SK-N-SH (cell line): ENCODE data around the gene PCSK6. TPM values are rescaled to one million over a fixed set of nuclear protein-coding genes. Genes with fewer than 3 reads are reported as not detected.

Source experiments
- CTCF ChIA-PET: fragments of 300-600, 350-600 bp; formaldehyde crosslinking; extraction: SDS; loops from one replicate; lab custom pipeline; 2021; lab: Yijun Ruan, JAX
- POLR2A ChIA-PET: fragments of 350-600 bp; sonication (Branson Sonifier 250); formaldehyde crosslinking; extraction: SDS; loops from one replicate; lab custom pipeline; 2020; ENCODE audit warnings: antibody characterized with exemption, inconsistent platforms; lab: Yijun Ruan, JAX
- DNase-seq: peaks from one replicate; pipeline ENCODE4 v3.0.0; 2012
- H2AFZ ChIP-seq: fragments of 200-600 bp; sonication (generic); 2 replicates; pipeline ENCODE4 v1.8.1; 2016; ENCODE audit warnings: antibody characterized with exemption, mild to moderate bottlenecking, low read depth
- H3F3A ChIP-seq: fragments of 200-600 bp; sonication (generic); replicated peaks from 2 replicates; pipeline ENCODE3; 2016; ENCODE audit warnings: antibody characterized with exemption, mild to moderate bottlenecking; ENCODE audit not compliant: insufficient read depth
- H3K27ac ChIP-seq, 2 experiments: fragments of 200-500 bp in 1 of 2; fragments of 200-600 bp in 1 of 2; sonication (Bioruptor generic) in 1 of 2; sonication (generic), shearing (Covaris generic) in 1 of 2; 2 replicates each; pipeline versions ENCODE4 v1.5.1 to v1.6.1; 2014 to 2016; ENCODE audit warnings: low read depth in 2 of 2, inconsistent platforms in 1 of 2, low read length in 1 of 2, mild to moderate bottlenecking in 1 of 2, mixed read lengths in 1 of 2
- H3K27me3 ChIP-seq: fragments of 200-600 bp; sonication (generic), shearing (Covaris generic); 2 replicates; pipeline ENCODE4 v1.6.1; 2016; ENCODE audit warnings: mixed run types; ENCODE audit not compliant: insufficient read depth
- H3K36me3 ChIP-seq, 2 experiments: fragments of 200-500 bp in 1 of 2; fragments of 200-600 bp in 1 of 2; sonication (Bioruptor generic) in 1 of 2; sonication (generic) in 1 of 2; replicated peaks in 1 of 2; 2 replicates each; pipeline versions ENCODE3 to v1.5.1; 2014 to 2016; ENCODE audit warnings: low read length in 1 of 2, mild to moderate bottlenecking in 1 of 2; ENCODE audit not compliant: insufficient read depth in 2 of 2, control insufficient read depth in 1 of 2
- H3K4me1 ChIP-seq, 2 experiments: fragments of 200-500 bp in 1 of 2; fragments of 200-600 bp in 1 of 2; sonication (Bioruptor generic) in 1 of 2; sonication (generic), shearing (Covaris generic) in 1 of 2; 2 replicates each; pipeline versions ENCODE4 v1.5.1 to v1.6.1; 2014 to 2016; ENCODE audit warnings: low read depth in 1 of 2, low read length in 1 of 2, mixed run types in 1 of 2; ENCODE audit not compliant: insufficient read depth in 2 of 2, control insufficient read depth in 1 of 2
- H3K4me2 ChIP-seq: fragments of 200-600 bp; sonication (generic), shearing (Covaris generic); 2 replicates; pipeline ENCODE4 v1.6.1; 2017; ENCODE audit warnings: mixed run types
- H3K4me3 ChIP-seq, 2 experiments: fragments of 200-500 bp in 1 of 2; fragments of 200-600 bp in 1 of 2; sonication (Bioruptor generic) in 1 of 2; sonication (generic), shearing (Covaris generic) in 1 of 2; 2 replicates each; pipeline versions ENCODE4 v1.5.1 to v1.8.1; 2014 to 2016; ENCODE audit warnings: low read depth in 2 of 2, inconsistent platforms in 1 of 2, low read length in 1 of 2, mild to moderate bottlenecking in 1 of 2, mixed read lengths in 1 of 2, moderate library complexity in 1 of 2
- H3K79me2 ChIP-seq: fragments of 200-600 bp; sonication (generic); 2 replicates; pipeline ENCODE4 v1.8.1; 2017; ENCODE audit warnings: mild to moderate bottlenecking; ENCODE audit not compliant: insufficient read depth
- H3K9ac ChIP-seq: fragments of 200-600 bp; sonication (generic); 2 replicates; pipeline ENCODE4 v1.6.1; 2017; ENCODE audit warnings: mixed run types
- H3K9me2 ChIP-seq: fragments of 200-600 bp; sonication (generic); 2 replicates; pipeline ENCODE4 v1.6.1; 2017; ENCODE audit warnings: mixed run types
- H3K9me3 ChIP-seq: fragments of 200-600 bp; sonication (generic); 2 replicates; pipeline ENCODE4 v1.6.1; 2017; ENCODE audit warnings: mixed run types, mild to moderate bottlenecking, moderate library complexity
- H4K20me1 ChIP-seq: fragments of 200-600 bp; sonication (generic); 2 replicates; pipeline ENCODE4 v1.6.1; 2017; ENCODE audit warnings: mild to moderate bottlenecking, mixed run types; ENCODE audit not compliant: insufficient read depth
- CHD2 ChIP-seq: fragments of 150-350 bp; IDR thresholded peaks from 2 replicates; pipeline ENCODE4 v1.6.1; 2018; ENCODE audit warnings: low read length; ENCODE audit not compliant: partially characterized antibody
- EZH2phosphoT487 ChIP-seq: fragments of 200-600 bp; sonication (generic); IDR thresholded peaks from 2 replicates; pipeline ENCODE4 v1.6.1; 2017; ENCODE audit warnings: low read depth, mixed run types, mild to moderate bottlenecking, antibody characterized with exemption, moderate library complexity, borderline replicate concordance
- FOSL2 ChIP-seq: IDR thresholded peaks from 2 replicates; pipeline ENCODE4 v1.4.0; 2012; ENCODE audit warnings: low read depth, mild to moderate bottlenecking, moderate library complexity, borderline replicate concordance
- FOXJ3 ChIP-seq: sonication (generic); formaldehyde crosslinking; IDR thresholded peaks from 2 replicates; pipeline ENCODE4 v1.5.1; 2020; ENCODE audit warnings: mild to moderate bottlenecking, missing genetic modification reagents
- FOXM1 ChIP-seq: IDR thresholded peaks from 2 replicates; pipeline ENCODE4 v1.4.0; 2012; ENCODE audit warnings: low read depth, mild to moderate bottlenecking
- GATA2 ChIP-seq: sonication (generic); formaldehyde crosslinking; IDR thresholded peaks from 2 replicates; pipeline ENCODE4 v1.5.0; 2020; ENCODE audit warnings: mild to moderate bottlenecking, missing genetic modification reagents
- JUND ChIP-seq: IDR thresholded peaks from 2 replicates; pipeline ENCODE4 v1.4.0; 2012
- MXI1 ChIP-seq: IDR thresholded peaks from 2 replicates; pipeline ENCODE4 v1.6.1; 2012; ENCODE audit warnings: mild to moderate bottlenecking, low read depth, low read length, improper control_type of control experiment
- NFIC ChIP-seq: IDR thresholded peaks from 2 replicates; pipeline ENCODE4 v1.4.0; 2012; ENCODE audit warnings: borderline replicate concordance
- POLR2AphosphoS5 ChIP-seq: IDR thresholded peaks from 2 replicates; pipeline ENCODE4 v1.6.1; 2012; ENCODE audit warnings: low read depth, low read length
- RAD21 ChIP-seq: IDR thresholded peaks from 2 replicates; pipeline ENCODE4 v1.6.1; 2012; ENCODE audit warnings: mild to moderate bottlenecking, low read length
- RCOR1 ChIP-seq: fragments of 150-350 bp; IDR thresholded peaks from 2 replicates; pipeline ENCODE4 v1.6.1; 2017; ENCODE audit warnings: antibody characterized with exemption, low read length
- SIN3A ChIP-seq: IDR thresholded peaks from 2 replicates; pipeline ENCODE4 v1.6.1; 2012; ENCODE audit warnings: low read depth, mild to moderate bottlenecking, low read length, moderate library complexity, borderline replicate concordance
- TEAD4 ChIP-seq: IDR thresholded peaks from 2 replicates; pipeline ENCODE4 v1.4.0; 2012; ENCODE audit warnings: mild to moderate bottlenecking, borderline replicate concordance; ENCODE audit not compliant: insufficient read depth
- YY1 ChIP-seq: IDR thresholded peaks from 2 replicates; pipeline ENCODE4 v1.4.0; 2012; ENCODE audit warnings: low read depth, mild to moderate bottlenecking
- WGBS: methylation state at CpG from one replicate; pipeline ENCODE4 v1.1.6; 2017; ENCODE audit warnings: low lambda C conversion rate; 5-methylcytosine and 5-hydroxymethylcytosine counted together
- polyA plus RNA-seq, 3 experiments: library from polyadenylated mRNA; depleted of rRNA; stranded (reverse); fragments of >200 nt; gene quantifications; 2 replicates each; pipeline ENCODE4 v1.2.3, GENCODE V29; 2012
- TF ChIP-seq, protein P1 (sequence below): fragments of 200-600 bp; sonication (generic); IDR thresholded peaks from 2 replicates; pipeline ENCODE4 v1.6.1; 2017; ENCODE audit warnings: antibody characterized with exemption, mild to moderate bottlenecking, moderate library complexity
- TF ChIP-seq, protein P2 (sequence below): fragments of 150-350 bp; IDR thresholded peaks from 2 replicates; pipeline ENCODE4 v1.6.1; 2016; ENCODE audit warnings: mild to moderate bottlenecking, low read depth, low read length
- TF ChIP-seq, protein P3 (sequence below): IDR thresholded peaks from 2 replicates; pipeline ENCODE4 v1.4.0; 2012; ENCODE audit warnings: low read depth
- TF ChIP-seq, protein P4 (sequence below): IDR thresholded peaks from 2 replicates; pipeline ENCODE4 v1.4.0; 2012; ENCODE audit warnings: low read depth, borderline replicate concordance

Gene PCSK6
- polyA plus RNA-seq, 1 of the 3 experiments (the other 2 are of a cell fraction), result 0.03 TPM

DNA sequence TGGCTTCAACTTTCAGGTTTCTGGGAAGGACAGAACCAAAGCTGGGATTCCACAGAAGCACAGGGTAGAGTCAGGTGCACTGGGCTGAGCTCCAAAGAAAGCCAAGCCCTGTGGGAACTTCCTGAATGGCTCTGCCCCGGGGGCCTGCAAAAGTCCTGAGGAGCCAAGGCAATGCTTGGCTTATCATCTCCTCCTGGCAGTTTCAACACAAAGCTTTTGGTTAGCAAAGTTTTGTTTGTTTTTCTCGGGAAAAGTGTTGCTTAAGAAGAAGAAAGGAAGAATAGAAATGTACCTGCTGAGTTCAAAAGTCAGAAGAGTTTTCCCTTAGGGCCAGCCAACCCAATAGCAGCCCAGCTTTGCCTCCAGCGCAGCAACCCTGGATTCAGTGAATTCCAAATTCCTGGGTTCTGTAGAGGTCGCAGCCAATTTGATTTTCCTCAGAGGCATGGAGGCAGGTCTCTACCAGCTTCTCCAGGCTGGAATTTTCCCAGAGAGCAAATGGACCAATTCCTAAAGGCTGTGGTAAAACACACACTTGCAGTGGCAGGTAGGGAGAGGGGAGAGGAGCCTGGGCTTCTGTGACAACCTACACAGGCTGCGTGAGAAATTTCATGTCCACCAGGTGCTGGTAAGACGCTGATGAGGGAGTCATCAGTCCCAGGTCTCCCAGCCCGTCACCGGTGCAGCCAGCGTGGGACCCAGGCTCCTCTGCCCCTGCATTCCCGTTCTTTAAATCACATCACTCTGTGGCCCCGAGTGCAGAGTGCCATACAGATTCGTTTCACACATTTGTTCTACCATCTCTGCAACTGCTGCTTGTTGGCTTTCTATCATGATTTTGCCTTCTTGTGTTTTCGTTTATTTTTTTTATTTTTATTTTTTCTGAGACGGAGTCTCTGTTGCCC lies 140.2 kb downstream of the PCSK6 start:
- Histone ChIP-seq H3K9ac (no peak overlapping the region), H3K9me3 (no peaks in the 10 kb centered on the region), H3K4me1 (no peaks in the 10 kb centered on the region), H3K4me3 (no peak overlapping the region), H3K27me3 (peaks cover 6% of the 10 kb centered on the region; the same call in 1 of the 2 replicates), H4K20me1 (no peaks in the 10 kb centered on the region), H3K79me2 (no peaks in the 10 kb centered on the region), H3K4me2 (no peak overlapping the region), H3K9me2 (no peaks in the 10 kb centered on the region), H3K27ac (no peak overlapping the region), H3K36me3 (no peaks in the 10 kb centered on the region), H3F3A (no peaks in the 10 kb centered on the region), H2AFZ (no peak overlapping the region)
- CTCF ChIA-PET, result interaction anchor here (1.0 to 1.5 kb wide), 2 partner anchors 43 to 292 kb away, joined by 3 to 4 read pairs; no protein-coding TSS in a partner anchor
- DNase-seq, result no peak
- WGBS, result 50% methylated on average over 12 of the region's 14 CpGs
- POLR2A ChIA-PET, result no interaction called here
- TF ChIP-seq RCOR1 (no peak), TEAD4 (no peak), FOXM1 (no peak), NFIC (no peak), POLR2AphosphoS5 (no peak), CHD2 (no peak), YY1 (no peak), EZH2phosphoT487 (no peak), SIN3A (no peak), RAD21 (no peak), MXI1 (no peak)
- TF ChIP-seq, protein P1, sequence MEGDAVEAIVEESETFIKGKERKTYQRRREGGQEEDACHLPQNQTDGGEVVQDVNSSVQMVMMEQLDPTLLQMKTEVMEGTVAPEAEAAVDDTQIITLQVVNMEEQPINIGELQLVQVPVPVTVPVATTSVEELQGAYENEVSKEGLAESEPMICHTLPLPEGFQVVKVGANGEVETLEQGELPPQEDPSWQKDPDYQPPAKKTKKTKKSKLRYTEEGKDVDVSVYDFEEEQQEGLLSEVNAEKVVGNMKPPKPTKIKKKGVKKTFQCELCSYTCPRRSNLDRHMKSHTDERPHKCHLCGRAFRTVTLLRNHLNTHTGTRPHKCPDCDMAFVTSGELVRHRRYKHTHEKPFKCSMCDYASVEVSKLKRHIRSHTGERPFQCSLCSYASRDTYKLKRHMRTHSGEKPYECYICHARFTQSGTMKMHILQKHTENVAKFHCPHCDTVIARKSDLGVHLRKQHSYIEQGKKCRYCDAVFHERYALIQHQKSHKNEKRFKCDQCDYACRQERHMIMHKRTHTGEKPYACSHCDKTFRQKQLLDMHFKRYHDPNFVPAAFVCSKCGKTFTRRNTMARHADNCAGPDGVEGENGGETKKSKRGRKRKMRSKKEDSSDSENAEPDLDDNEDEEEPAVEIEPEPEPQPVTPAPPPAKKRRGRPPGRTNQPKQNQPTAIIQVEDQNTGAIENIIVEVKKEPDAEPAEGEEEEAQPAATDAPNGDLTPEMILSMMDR, result no peak
- TF ChIP-seq, protein P2, sequence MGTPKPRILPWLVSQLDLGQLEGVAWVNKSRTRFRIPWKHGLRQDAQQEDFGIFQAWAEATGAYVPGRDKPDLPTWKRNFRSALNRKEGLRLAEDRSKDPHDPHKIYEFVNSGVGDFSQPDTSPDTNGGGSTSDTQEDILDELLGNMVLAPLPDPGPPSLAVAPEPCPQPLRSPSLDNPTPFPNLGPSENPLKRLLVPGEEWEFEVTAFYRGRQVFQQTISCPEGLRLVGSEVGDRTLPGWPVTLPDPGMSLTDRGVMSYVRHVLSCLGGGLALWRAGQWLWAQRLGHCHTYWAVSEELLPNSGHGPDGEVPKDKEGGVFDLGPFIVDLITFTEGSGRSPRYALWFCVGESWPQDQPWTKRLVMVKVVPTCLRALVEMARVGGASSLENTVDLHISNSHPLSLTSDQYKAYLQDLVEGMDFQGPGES, result no peak

DNA sequence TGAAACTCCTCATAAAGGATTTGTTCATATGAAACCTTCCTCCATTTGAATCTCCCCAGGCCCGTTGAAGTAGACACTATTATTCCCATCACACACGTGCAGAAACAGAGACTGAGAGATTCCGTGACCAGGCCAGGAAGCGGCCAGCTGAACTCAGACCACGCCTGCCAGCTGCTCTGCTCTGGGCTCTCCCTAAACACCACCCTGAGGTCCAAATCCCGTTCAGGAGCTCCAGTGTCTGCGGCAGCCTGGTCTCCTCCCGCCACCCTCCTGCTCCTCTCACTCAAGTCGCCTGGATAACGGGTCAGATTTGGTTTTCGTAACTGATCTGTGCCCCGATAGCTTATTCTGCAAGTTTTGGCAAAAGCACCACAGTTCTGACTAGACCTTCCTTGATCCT lies 140.9 kb downstream of the PCSK6 start:
- Histone ChIP-seq H3K4me3 (no peak overlapping the region), H3K27me3 (peaks cover 6% of the 10 kb centered on the region; the same call in 1 of the 2 replicates), H4K20me1 (no peaks in the 10 kb centered on the region), H3K27ac (no peak overlapping the region), H3K9me3 (no peaks in the 10 kb centered on the region), H3K36me3 (no peaks in the 10 kb centered on the region), H3K9me2 (no peaks in the 10 kb centered on the region), H3K4me2 (no peak overlapping the region), H3F3A (no peaks in the 10 kb centered on the region), H3K9ac (no peak overlapping the region), H2AFZ (no peak overlapping the region), H3K79me2 (no peaks in the 10 kb centered on the region), H3K4me1 (no peaks in the 10 kb centered on the region)
- DNase-seq, result no peak
- CTCF ChIA-PET, result interaction anchor here (1.0 to 1.5 kb wide), 2 partner anchors 44 to 293 kb away, joined by 3 to 4 read pairs; no protein-coding TSS in a partner anchor
- WGBS, result 48% methylated on average over 12 of the region's 12 CpGs
- POLR2A ChIA-PET, result no interaction called here
- no peak for TF ChIP-seq FOSL2
- no peak for TF ChIP-seq JUND
- TF ChIP-seq, protein P1, result no peak
- no peak for TF ChIP-seq NFIC
- no peak for TF ChIP-seq GATA2 (CRISPR knock-in tag)
- TF ChIP-seq POLR2AphosphoS5, result no peak
- TF ChIP-seq, protein P3, sequence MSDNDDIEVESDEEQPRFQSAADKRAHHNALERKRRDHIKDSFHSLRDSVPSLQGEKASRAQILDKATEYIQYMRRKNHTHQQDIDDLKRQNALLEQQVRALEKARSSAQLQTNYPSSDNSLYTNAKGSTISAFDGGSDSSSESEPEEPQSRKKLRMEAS, result no peak
- TF ChIP-seq, protein P4, sequence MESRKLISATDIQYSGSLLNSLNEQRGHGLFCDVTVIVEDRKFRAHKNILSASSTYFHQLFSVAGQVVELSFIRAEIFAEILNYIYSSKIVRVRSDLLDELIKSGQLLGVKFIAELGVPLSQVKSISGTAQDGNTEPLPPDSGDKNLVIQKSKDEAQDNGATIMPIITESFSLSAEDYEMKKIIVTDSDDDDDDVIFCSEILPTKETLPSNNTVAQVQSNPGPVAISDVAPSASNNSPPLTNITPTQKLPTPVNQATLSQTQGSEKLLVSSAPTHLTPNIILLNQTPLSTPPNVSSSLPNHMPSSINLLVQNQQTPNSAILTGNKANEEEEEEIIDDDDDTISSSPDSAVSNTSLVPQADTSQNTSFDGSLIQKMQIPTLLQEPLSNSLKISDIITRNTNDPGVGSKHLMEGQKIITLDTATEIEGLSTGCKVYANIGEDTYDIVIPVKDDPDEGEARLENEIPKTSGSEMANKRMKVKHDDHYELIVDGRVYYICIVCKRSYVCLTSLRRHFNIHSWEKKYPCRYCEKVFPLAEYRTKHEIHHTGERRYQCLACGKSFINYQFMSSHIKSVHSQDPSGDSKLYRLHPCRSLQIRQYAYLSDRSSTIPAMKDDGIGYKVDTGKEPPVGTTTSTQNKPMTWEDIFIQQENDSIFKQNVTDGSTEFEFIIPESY, result no peak
- TF ChIP-seq TEAD4, result no peak
- no peak for TF ChIP-seq YY1
- TF ChIP-seq FOXJ3, result no peak
